Activated effector memory CD4-positive, alpha-beta T cell treated with Interleukin-2 at 50 U/mL for 16 hours (primary cell): Measurements from ENCODE around the gene ANKS1B.
"Not testable (repeated sequence)": the region's sequence is repeated elsewhere in the genome, so short reads cannot be mapped to it uniquely, and the experiment has no call there.

Experiments used
- DNase-seq: peaks from one replicate; pipeline ENCODE4 v3.0.0-alpha.2; 2020

Gene ANKS1B

DNA sequence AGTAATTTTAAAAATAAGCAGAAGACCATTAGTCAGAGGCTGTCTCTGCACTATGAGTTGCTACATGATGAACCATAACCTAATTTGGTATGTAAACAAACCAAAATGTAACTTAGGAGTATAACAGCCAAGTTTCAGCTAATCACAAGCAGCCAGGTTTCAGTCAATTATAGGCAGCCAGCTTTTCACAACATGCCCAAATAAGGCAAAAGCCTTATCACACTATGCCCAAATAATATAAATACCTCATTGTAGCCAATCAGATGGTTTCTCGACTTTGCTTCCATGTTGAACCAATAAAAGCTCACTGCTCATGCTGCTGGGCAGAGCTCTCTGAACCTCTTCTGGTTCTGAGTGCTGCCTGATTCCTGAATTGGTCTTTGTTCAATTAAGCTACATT lies 298.6 kb downstream of the ANKS1B start:
- DNase-seq: no peak

DNA sequence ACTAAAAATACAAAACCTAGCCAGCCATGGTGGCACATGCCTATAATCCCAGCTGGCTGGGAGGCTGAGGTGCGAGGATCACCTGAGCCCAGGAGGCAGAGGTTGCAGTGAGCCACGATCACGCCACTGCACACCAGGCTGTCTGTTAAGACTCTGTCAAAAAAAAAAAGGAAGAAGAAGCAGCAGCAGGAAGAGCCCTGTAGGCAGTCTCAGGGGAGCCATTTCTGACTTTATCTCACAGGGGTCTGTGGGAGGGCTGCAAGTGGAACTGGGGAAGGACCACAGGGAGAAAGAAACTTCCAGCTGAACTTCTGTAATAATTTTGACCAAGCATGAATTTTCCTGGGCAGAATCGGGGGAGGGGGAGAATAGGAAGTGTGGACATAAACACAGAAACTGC lies 304.5 kb downstream of the ANKS1B start:
- DNase-seq: no peak

DNA sequence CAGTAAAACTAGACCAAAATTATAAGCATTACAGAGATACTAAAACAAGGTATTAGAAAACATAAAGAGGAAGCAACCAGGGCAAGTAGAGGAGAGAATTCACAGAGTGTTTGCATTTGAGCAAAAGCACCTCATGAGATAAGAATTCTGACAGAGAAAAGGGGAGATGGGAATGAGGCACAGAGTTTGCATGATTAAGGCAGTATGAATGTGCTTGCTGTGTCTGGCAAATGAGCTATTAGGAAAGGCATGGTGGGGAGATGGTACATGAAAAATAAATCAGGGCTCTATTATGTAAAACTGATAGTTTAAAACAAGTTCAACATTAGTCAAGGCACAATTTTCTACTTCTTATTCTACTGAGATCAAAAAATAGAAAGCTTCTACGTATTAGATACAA lies 314.1 kb downstream of the ANKS1B start:
- DNase-seq: no peak

DNA sequence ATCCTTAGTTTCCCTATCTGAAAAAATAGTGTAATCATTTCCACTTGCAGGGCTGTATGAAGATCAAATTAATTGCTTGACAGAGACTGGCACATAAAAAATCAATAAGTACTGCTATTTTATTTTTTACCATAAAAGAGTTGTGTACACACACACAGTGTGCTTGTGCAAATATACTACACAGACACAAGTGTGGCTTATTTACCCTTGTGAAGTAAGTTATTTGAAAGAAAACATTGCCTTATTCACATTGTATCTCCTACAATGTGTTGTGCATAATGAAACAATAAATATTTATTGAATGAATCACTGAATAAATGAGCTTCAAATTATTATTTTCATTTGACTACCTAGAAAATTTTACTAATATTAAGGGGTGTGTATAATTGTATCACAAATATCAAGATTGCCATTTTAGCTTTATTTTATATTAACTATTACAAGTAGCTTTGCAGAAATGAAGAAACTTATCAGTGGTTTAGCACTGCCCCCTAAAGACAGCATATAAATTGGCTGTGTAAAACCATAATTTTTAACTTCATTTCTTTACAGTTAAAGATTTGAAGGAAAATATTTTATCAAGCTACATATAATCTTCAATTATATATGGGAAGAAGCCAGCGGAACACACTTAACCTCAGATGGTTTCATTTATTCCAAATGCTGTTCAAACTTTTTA lies 325.9 kb downstream of the ANKS1B start:
- no peak for DNase-seq

DNA sequence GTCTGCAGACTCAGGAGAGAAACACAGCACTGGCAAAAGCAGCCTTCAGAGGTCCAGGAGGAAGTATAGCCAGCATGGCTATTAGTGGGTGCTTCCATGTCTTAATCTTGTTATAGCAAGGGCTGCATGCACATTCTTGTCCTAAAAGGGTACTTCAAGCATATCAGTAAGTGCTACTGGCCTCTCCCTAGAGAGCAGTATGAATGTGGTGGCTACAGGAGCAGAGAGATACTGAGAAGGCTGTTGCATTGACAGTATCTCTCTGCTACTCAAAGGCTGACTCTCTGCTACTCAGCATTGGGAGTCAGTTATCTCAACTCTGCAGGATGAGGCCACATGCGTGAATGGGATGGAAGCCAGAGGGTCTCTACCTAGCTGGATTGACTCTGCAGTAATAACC lies 335.2 kb downstream of the ANKS1B start:
- DNase-seq: no peak

DNA sequence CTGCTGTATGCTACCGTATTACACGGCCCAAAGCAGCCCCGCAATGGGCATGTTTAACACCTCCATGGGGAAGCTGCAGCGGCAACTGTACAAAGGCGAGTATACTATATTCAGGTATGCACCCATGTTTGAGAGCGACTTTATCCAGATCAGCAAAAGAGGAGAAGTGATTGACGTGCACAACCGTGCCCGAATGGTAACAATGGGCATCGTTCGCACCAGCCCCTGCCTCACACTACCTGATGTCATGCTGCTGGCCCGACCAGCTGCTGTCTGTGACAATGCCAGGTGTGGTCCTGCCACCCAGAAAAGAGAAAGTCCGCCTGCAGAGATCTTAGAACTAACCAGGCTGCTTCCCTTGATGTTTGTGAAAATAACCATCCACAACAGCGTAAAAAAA lies 336.6 kb downstream of the ANKS1B start:
- no peak for DNase-seq

DNA sequence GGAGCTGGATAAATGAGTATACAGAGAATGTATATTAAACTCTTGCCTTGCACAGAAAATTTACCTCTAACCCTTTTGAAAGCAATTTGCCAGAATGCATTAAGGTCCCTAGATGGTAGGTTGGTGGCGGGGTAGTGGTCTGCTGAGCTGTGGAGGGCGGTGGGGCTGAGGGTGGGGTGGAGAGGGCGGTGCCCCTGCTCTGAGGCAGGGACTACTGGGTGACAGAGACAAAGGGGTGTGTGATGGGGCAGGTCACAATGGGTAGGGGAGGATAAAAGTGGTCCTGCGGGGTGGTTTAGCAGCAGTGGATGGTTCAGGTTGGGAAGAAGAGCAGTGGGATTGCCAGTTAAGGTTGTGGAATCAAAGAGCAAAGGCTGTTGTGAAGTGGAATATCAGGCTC lies 337.3 kb downstream of the ANKS1B start, which contains the start of gene GARIN6:
Gene GARIN6 (plus strand): TSS at position 301 of the 400 bp plus-strand sequence. CDS start 422 bp downstream, outside the sequence.
- DNase-seq: no peak

DNA sequence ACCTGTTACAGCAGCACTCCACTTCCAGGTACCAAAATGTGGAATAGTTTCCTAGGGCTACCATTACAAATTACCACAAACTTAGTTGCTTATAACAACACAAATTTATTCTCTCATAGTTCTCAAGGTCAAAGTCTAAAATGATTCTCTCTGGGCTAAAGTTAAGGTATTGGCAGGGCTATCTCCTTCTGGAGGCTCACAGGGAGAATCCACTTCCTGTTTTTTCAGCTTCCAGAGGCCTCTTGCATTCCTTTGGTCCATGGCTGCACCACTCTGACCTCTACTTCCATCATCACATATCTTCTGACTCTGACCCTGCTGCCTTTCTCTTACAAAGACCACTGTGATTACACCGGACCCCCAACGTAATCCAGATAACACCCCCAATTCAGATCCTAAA lies 340.1 kb downstream of the ANKS1B start:
- no peak for DNase-seq

DNA sequence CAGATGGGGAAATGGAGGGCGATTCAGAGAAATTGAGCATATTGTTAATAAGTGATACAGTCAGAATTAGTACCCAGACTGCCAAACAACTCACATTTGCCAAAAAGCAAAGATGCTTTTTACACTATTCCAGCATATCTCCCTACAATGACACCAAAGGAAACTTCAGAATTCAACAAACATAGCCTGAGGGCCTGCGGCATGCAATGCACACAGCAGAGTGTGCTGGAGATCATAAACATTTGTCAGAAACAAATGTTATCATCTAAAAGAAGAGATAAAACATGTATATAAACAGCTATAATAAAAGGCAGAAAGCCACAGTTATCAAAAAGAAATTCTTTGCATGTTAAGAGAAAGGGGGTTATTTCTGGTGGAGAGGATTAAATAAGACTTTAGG lies 357.3 kb downstream of the ANKS1B start:
- no peak for DNase-seq

DNA sequence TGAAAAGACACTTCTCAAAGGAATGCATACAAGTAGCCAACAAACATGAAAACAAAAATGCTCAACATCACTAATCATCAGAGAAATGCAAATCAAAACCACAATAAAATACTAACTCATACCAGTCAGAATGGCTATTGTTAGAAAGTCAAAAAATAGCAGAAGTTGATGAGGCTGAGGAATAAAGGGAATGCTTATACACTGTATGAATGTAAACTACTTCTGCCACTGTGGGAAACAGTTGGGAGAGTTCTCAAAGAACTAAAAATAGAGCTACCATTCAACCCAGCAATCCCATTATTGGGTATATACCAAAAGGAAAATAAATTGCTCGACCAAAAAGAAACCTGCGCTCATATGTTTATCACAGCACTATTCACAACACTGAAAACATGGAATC lies 360.1 kb downstream of the ANKS1B start:
- DNase-seq: not testable (repeated sequence)

- DNase-seq: no peak
Measured at GRCh38 chr12:99620159-99620479, 364.6 kb downstream of the ANKS1B start.

GRCh38 chr12:99619389-99620158 lies 365.2 kb downstream of the ANKS1B start:
- DNase-seq: no peak

- DNase-seq: no peak
Measured at GRCh38 chr12:99618657-99619056, 366.1 kb downstream of the ANKS1B start.

DNA sequence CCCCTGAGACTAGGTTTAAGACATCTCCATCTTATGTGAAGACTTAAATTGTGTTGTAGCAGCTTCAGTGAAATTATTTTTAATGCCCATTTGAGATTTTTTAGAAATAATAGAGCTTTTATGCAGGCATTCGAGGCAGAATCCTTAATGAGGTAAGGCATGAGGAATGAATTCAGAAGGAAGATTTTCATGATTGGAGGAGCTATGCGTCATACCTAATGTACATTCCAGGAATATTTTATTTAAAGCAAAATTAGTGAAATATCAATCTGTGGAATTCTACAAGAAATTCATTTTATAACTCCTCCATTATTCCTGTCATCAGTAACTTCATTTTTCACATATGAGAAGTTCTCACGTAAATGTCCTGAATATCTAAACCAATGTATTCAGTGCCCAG lies 373.1 kb downstream of the ANKS1B start:
- no peak for DNase-seq

- DNase-seq: no peak
Measured at GRCh38 chr12:99611117-99611516, 373.6 kb downstream of the ANKS1B start.

- no peak for DNase-seq
Measured at GRCh38 chr12:99609455-99610181, 375.1 kb downstream of the ANKS1B start.

DNA sequence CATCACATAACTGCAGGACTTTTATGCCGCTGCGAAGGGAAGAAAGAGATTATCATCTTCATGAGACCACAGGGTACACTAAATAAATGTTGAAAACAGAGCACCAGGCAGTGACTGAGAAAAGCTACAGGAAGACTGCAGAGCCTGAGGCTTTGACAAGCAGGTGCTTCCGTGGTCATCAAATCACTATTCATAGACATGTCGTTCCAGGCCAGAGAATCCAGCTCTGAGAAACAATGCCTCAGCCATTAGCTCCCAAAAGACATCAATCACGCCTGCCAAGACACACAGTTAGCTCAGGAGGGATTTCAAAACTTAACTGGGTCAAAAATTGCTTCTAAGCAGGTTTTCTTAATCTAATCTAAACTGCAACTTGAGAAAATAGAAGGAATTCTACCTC lies 384.3 kb downstream of the ANKS1B start:
- DNase-seq: no peak

- no peak for DNase-seq
Measured at GRCh38 chr12:99598785-99599184, 386.0 kb downstream of the ANKS1B start.

DNA sequence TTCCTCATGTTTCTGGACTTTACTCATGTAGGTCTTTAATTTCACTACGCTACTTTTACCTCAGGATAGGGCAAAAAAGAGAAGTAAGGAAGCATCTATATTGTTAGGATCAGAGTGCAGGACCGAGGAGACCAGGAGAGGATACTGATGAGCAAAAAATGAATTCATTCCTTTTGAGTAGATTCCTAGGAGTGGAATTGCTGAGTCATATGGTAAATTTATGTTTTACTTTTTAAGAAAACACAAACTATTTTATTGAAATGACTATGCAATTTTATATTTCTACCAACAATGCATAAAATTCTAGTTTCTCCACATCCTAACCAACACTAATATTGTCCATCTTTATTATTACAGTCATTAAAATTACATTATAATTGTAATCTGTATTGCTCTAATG lies 388.0 kb downstream of the ANKS1B start:
- no peak for DNase-seq

- not testable (repeated sequence) for DNase-seq
Measured at GRCh38 chr12:99577125-99577524, 407.6 kb downstream of the ANKS1B start.

- DNase-seq: no peak
Measured at GRCh38 chr12:99573980-99574379, 410.8 kb downstream of the ANKS1B start.

DNA sequence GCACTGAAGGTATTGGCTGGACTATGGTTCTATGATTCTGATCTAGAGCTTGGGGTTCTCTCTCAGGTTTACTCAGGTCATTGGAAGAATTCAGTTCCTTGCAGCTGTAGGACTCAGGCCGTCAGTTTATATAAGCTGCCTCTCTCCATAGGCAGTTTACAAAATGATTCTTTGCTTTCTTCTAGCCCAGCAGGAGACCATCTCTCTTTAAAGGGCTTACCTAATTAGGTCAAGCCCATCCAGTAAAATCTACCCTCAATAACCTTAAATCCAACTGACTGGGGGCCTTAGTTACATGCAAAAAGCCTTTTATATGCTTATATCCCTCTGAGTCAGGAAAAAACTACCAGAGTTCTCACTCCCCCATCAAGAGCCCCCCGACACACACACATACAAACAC lies 417.7 kb downstream of the ANKS1B start:
- no peak for DNase-seq

DNA sequence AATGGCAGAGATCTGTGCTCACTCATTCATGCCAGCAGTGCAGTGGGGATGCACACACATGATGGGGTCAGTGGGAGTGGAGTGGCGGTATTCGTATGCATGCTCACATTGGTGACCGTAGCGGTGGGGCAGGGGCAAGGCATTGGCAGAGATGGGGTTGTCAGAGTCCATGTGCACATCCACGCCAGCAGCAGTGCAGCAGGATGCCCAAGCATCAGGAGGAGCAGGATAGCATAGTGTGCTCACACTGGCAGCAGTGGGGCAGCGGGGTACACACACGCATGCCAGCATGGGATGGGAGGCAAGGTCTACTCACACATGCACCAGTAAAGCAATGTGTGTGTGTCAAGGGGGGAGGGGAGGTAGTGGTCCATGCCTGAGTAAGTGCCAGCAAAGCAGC lies 426.6 kb downstream of the ANKS1B start:
- no peak for DNase-seq

- DNase-seq: no peak
Measured at GRCh38 chr12:99553461-99553860, 431.3 kb downstream of the ANKS1B start.
